Natural killer cell (primary cell): ENCODE measurements around the gene CFAP54. TPM values are rescaled to one million over a fixed set of nuclear protein-coding genes. Genes with fewer than 3 reads are reported as not detected.

ENCODE experiments used
- ATAC-seq, 3 donors: fragments of 150-1000 bp in 2 of 3; fragments of 200-7000 bp in 1 of 3; cut with Tn5 transposase; 1 replicate in 1 of 3; 2 replicates in 2 of 3; pipeline ENCODE4 v1.10.0; 2021; ENCODE audit warnings: mild to moderate bottlenecking in 2 of 3, moderate library complexity in 2 of 3
- DNase-seq, 2 donors: peaks; one replicate each; pipeline versions ENCODE4 v3.0.0 to v3.0.0-alpha.2; 2013 to 2021; ENCODE audit warnings: mixed read lengths in 1 of 2
- H3K27ac ChIP-seq: one replicate; pipeline ENCODE4 v1.5.1; 2013; ENCODE audit warnings: mild to moderate bottlenecking, low read length
- H3K27me3 ChIP-seq: one replicate; pipeline ENCODE4 v1.6.1; 2013; ENCODE audit warnings: low read length; ENCODE audit not compliant: control insufficient read depth, insufficient read depth
- H3K36me3 ChIP-seq: one replicate; pipeline ENCODE4 v1.6.1; 2013; ENCODE audit warnings: low read length; ENCODE audit not compliant: control insufficient read depth, insufficient read depth
- H3K4me1 ChIP-seq: one replicate; pipeline ENCODE4 v1.6.1; 2013; ENCODE audit warnings: low read length; ENCODE audit not compliant: control insufficient read depth, insufficient read depth
- H3K4me3 ChIP-seq: one replicate; pipeline ENCODE4 v1.5.1; 2013; ENCODE audit warnings: low read length
- H3K9me3 ChIP-seq: one replicate; pipeline ENCODE4 v1.6.1; 2013; ENCODE audit warnings: low read length; ENCODE audit not compliant: control insufficient read depth, insufficient read depth
- H3K27ac Mint-ChIP-seq, 2 donors: one replicate each; pipeline ENCODE4 v1.8.0; 2022; ENCODE audit warnings: mild to moderate bottlenecking in 2 of 2, mixed read lengths in 2 of 2, moderate library complexity in 1 of 2
- H3K27me3 Mint-ChIP-seq, 2 donors: one replicate each; pipeline ENCODE4 v1.8.0; 2022; ENCODE audit warnings: low read depth in 2 of 2, mixed read lengths in 2 of 2
- H3K36me3 Mint-ChIP-seq: one replicate; pipeline ENCODE4 v1.8.0; 2022; ENCODE audit warnings: mixed read lengths
- H3K4me1 Mint-ChIP-seq, 2 donors: one replicate each; pipeline ENCODE4 v1.8.0; 2022; ENCODE audit warnings: mixed read lengths in 2 of 2
- H3K4me3 Mint-ChIP-seq: one replicate; pipeline ENCODE4 v1.8.0; 2022; ENCODE audit warnings: mild to moderate bottlenecking, moderate library complexity, mixed read lengths
- H3K9me3 Mint-ChIP-seq, 2 donors: one replicate each; pipeline ENCODE4 v1.8.0; 2022; ENCODE audit warnings: mixed read lengths in 2 of 2
- WGBS: methylation state at CpG from one replicate; pipeline ENCODE4 v1.1.7; 2013; ENCODE audit warnings: missing lambda C conversion rate; ENCODE audit not compliant: insufficient coverage; 5-methylcytosine and 5-hydroxymethylcytosine counted together
- intact Hi-C: fragments of 100-400 bp; cut with micrococcal nuclease; formaldehyde crosslinking; loops from one replicate; pipeline ENCODE4 v1.14.2; 2022
- total RNA-seq, 4 donors: library from RNA; stranded (reverse); fragments of 120-200 nt in 1 of 4; gene quantifications; one replicate each; pipeline versions ENCODE4 v1.2.3 to v1.2.4, GENCODE V29; 2013 to 2022
- TF ChIP-seq, protein P1 (sequence below): fragments of 200-600 bp; IDR thresholded peaks from one replicate; pipeline ENCODE4 v1.8.0; 2022; ENCODE audit warnings: antibody characterized with exemption

CFAP54 gene
- total RNA-seq, 3 donors from 2014 or later (not counting 1 experiment from before 2014, with no cell fraction given) = 0.56 to 1.5 (median 1.2) TPM

GRCh38 chr12:96465896-96466295 is 23.5 kb upstream of the CFAP54 start:
- DNase-seq (no peak), ATAC-seq (no peak)
- WGBS = 89% methylated on average over 3 of the region's 3 CpGs
- Mint-ChIP-seq H3K9me3 (peaks cover 0 to 5% of the 10 kb centered on the region in 2 donors), H3K4me1 (no peaks in the 10 kb centered on the region), H3K27ac (no peak overlapping the region), H3K27me3 (no peaks in the 10 kb centered on the region), H3K36me3 (peaks cover 9% of the 10 kb centered on the region), H3K4me3 (no peak overlapping the region)
- Histone ChIP-seq H3K27ac (no peak overlapping the region), H3K36me3 (no peaks in the 10 kb centered on the region), H3K4me1 (no peaks in the 10 kb centered on the region), H3K27me3 (no peaks in the 10 kb centered on the region), H3K9me3 (no peaks in the 10 kb centered on the region), H3K4me3 (no peak overlapping the region)
- intact Hi-C loops = no loop called here
- TF ChIP-seq, protein P1, sequence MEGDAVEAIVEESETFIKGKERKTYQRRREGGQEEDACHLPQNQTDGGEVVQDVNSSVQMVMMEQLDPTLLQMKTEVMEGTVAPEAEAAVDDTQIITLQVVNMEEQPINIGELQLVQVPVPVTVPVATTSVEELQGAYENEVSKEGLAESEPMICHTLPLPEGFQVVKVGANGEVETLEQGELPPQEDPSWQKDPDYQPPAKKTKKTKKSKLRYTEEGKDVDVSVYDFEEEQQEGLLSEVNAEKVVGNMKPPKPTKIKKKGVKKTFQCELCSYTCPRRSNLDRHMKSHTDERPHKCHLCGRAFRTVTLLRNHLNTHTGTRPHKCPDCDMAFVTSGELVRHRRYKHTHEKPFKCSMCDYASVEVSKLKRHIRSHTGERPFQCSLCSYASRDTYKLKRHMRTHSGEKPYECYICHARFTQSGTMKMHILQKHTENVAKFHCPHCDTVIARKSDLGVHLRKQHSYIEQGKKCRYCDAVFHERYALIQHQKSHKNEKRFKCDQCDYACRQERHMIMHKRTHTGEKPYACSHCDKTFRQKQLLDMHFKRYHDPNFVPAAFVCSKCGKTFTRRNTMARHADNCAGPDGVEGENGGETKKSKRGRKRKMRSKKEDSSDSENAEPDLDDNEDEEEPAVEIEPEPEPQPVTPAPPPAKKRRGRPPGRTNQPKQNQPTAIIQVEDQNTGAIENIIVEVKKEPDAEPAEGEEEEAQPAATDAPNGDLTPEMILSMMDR = no peak

DNA sequence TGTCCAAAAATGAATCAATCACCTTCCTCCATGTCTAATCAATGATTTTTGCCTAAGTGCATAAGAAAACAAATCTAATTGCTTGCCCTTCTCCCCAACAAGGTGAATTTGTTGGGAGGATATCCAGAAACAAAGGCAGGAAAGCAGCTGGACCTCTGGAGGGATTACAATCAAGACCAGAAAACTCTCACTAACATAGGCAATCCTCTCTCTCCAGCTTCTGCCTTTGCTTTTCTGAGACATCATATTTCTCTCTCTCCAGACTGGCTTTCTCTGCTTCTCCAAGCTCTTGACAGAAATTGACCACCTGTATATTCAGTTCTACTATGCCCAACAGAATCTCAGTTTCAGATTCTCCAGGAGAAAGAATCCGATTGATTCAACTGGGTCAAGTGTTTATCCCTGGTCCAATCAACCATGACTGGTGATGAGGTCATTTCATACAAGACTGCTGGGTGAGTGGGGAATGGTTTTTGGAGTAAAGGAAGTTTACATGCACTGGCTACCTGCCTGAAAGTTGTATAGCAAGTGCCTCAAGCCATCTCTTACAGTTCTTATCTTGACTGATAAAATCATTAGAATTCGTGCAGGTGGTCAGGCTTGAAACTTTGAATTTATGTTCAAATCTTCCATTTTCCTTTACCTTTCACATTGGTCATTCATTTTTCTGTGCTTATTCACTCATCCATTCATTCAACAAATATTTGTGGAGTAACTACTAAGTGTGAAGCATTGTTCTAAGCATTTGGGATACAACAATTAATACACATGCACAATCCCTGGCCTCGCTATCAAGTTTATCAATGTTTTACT is 22.2 kb upstream of the CFAP54 start:
- peaks cover 0 to 5% of the 10 kb centered on the region in 2 donors for H3K9me3 Mint-ChIP-seq
- ATAC-seq = no peak
- no peak overlapping the region for H3K27ac Mint-ChIP-seq

DNA sequence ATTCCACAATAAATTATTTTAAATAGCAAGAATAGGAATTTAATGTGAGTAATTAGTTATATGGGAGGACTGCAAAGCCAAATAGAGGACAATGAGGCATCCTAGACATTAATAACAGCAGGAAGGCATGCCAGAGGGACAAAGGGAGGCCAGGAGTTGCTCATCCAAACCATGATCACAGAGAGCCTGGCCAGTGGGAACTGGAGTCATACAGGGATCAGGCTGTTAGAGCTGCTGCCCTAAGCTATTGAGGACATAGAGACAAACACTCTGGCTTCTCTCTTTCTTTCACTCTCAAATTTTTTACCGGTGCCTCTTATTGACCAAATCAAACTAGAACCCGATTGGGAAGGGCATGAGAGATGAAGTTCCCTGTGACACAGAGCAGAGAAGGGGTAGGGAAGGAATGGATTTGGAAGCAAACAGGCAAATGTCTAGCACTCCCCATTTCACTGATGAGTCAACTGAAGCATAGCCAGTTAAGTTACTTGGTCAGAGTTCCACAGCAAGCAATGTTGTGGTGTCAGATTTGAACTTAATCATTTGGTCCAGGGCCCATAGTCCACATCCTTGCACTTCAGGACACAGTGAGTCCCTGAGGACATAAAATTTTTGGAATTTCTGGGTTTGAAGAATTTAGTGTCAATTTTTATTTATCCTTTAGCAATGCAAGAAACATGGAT is 17.9 kb upstream of the CFAP54 start:
- TF ChIP-seq, protein P1 = no peak
- peaks cover 9% of the 10 kb centered on the region for H3K36me3 Mint-ChIP-seq
- Histone ChIP-seq H3K4me3 (no peak overlapping the region), H3K9me3 (no peaks in the 10 kb centered on the region), H3K4me1 (peaks cover 24% of the 10 kb centered on the region), H3K36me3 (no peaks in the 10 kb centered on the region), H3K27me3 (no peaks in the 10 kb centered on the region), H3K27ac (no peak overlapping the region)
- H3K4me1 Mint-ChIP-seq = peaks cover 38 to 48% of the 10 kb centered on the region in 2 donors
- peak overlapping the region; percentile 84 to 85 for H3K27ac Mint-ChIP-seq
- H3K4me3 Mint-ChIP-seq = peak overlapping the region; percentile 75
- ATAC-seq (no peak), DNase-seq (no peak)
- no peaks in the 10 kb centered on the region for H3K27me3 Mint-ChIP-seq
- 100% methylated on average over 1 of the region's 2 CpGs for WGBS
- intact Hi-C loops = loop anchor here (2.0 to 5.0 kb wide), 2 partner anchors 27 to 129 kb away; no protein-coding TSS in a partner anchor
- H3K9me3 Mint-ChIP-seq = peaks cover 0 to 5% of the 10 kb centered on the region in 2 donors

More for the DNA sequence above, 22.2 kb upstream of the CFAP54 start:
- H3K36me3 Mint-ChIP-seq = peaks cover 9% of the 10 kb centered on the region
- H3K4me1 Mint-ChIP-seq = peaks cover 9% of the 10 kb centered on the region in 2 donors
- Histone ChIP-seq H3K4me3 (no peak overlapping the region), H3K27me3 (no peaks in the 10 kb centered on the region), H3K4me1 (peaks cover 1% of the 10 kb centered on the region), H3K36me3 (no peaks in the 10 kb centered on the region), H3K9me3 (no peaks in the 10 kb centered on the region), H3K27ac (no peak overlapping the region)
- no peak for DNase-seq
- H3K4me3 Mint-ChIP-seq = no peak overlapping the region
- intact Hi-C loops = no loop called here
- TF ChIP-seq, protein P1 = no peak
- 92% methylated on average over 2 of the region's 3 CpGs for WGBS
- no peaks in the 10 kb centered on the region for H3K27me3 Mint-ChIP-seq
